ENCODE measurements around the gene NKAIN2.
"Not testable (repeated sequence)": the region's sequence is repeated elsewhere in the genome, so short reads cannot be mapped to it uniquely, and the experiment has no call there.

DNA sequence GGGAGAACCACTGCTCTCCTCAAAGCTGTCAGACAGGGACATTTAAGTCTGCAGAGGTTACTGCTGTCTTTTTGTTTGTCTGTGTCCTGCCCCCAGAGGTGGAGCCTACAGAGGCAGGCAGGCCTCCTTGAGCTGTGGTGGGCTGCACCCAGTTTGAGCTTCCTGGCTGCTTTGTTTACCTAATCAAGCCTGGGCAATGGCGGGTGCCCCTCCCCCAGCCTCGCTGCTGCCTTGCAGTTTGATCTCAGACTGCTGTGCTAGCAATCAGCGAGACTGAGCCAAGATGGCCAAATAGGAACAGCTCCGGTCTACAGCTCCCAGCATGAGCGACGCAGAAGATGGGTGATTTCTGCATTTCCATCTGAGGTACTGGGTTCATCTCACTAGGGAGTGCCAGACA is 544.7 kb downstream of the NKAIN2 start:
- TF ChIP-seq, protein P1, sequence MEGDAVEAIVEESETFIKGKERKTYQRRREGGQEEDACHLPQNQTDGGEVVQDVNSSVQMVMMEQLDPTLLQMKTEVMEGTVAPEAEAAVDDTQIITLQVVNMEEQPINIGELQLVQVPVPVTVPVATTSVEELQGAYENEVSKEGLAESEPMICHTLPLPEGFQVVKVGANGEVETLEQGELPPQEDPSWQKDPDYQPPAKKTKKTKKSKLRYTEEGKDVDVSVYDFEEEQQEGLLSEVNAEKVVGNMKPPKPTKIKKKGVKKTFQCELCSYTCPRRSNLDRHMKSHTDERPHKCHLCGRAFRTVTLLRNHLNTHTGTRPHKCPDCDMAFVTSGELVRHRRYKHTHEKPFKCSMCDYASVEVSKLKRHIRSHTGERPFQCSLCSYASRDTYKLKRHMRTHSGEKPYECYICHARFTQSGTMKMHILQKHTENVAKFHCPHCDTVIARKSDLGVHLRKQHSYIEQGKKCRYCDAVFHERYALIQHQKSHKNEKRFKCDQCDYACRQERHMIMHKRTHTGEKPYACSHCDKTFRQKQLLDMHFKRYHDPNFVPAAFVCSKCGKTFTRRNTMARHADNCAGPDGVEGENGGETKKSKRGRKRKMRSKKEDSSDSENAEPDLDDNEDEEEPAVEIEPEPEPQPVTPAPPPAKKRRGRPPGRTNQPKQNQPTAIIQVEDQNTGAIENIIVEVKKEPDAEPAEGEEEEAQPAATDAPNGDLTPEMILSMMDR (optimal IDR thresholded peaks at IDR 0.05 in 1 of 3, IDR thresholded peaks at IDR 0.05 in 1 of 3, conservative IDR thresholded peaks at IDR 0.05 in 1 of 3; ENCODE audit: extremely low read depth in 1 of 3, insufficient read depth in 2 of 3, low read length in 3 of 3): not testable (repeated sequence)
- not testable (repeated sequence) for TF ChIP-seq EZH2 (IDR thresholded peaks at IDR 0.05; ENCODE audit: low read length)
